22Rv1 (cell line): ENCODE results near the gene UIMC1.

Experiments
- H3K27ac ChIP-seq: fragments of 450-650 bp; 2 replicates; pipeline ENCODE4 v1.5.1; 2017
- ZFX ChIP-seq: fragments of 450-650 bp; IDR thresholded peaks from 2 replicates; pipeline ENCODE4 v1.6.1; 2017; ENCODE audit warnings: antibody characterized with exemption, borderline replicate concordance
- TF ChIP-seq, protein P1 (sequence below): fragments of 450-650 bp; IDR thresholded peaks from 2 replicates; pipeline ENCODE4 v1.5.1; 2017; ENCODE audit warnings: mild to moderate bottlenecking

UIMC1 gene

DNA sequence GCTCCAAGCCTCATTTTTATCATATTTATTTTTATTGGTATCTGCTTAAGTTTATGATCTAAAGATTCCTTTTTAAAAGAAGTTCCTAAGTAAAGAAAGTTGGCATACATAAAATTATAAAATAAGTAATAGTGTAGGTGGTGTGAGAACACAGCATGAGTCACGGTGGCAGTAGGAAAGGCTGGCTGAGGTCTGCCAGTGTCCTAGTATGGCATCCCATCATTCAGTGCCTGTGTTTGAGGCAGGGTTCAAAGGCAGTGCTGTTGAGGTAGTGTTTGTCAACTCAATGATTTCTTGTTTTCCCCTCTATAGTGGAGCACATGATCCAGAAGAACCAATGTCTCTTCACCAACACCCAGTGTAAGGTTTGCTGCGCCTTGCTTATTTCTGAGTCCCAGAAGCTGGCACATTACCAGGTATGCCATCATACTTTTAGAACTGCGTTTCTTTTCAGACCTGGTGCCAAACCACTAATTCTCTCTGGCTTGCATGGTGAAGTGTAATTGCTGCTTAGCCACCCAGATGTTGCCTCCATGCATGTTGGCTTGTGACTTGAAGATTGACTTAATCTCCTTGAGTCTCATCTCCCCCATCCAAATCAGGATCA lies 34.3 kb upstream of the UIMC1 start:
- H3K27ac ChIP-seq = no peak overlapping the region

DNA sequence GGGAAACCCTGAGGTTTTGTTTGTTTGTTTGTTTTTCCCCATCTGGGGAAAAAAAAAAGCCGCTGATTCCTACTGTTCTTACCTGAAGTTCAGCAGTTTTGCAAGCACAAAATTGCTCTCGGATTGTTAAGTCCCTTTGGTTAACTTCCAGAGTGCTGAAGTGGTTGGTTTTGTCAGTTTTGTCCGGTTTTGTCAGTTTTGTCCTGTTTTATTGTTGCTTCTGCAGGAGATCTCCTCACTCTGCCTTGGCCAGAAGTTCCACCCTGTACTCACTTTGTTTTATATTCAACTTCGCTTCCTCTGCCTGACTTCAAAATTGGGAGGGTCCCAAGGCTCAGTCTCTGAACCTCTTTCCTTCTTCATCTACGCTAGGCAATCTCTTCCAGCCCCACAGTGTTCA lies 30.3 kb upstream of the UIMC1 start:
- no peak overlapping the region for H3K27ac ChIP-seq
- TF ChIP-seq, protein P1, sequence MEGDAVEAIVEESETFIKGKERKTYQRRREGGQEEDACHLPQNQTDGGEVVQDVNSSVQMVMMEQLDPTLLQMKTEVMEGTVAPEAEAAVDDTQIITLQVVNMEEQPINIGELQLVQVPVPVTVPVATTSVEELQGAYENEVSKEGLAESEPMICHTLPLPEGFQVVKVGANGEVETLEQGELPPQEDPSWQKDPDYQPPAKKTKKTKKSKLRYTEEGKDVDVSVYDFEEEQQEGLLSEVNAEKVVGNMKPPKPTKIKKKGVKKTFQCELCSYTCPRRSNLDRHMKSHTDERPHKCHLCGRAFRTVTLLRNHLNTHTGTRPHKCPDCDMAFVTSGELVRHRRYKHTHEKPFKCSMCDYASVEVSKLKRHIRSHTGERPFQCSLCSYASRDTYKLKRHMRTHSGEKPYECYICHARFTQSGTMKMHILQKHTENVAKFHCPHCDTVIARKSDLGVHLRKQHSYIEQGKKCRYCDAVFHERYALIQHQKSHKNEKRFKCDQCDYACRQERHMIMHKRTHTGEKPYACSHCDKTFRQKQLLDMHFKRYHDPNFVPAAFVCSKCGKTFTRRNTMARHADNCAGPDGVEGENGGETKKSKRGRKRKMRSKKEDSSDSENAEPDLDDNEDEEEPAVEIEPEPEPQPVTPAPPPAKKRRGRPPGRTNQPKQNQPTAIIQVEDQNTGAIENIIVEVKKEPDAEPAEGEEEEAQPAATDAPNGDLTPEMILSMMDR = no peak
- no peak for TF ChIP-seq ZFX

More for the DNA sequence above, 34.3 kb upstream of the UIMC1 start:
- TF ChIP-seq, protein P1 = no peak
- TF ChIP-seq ZFX = no peak

DNA sequence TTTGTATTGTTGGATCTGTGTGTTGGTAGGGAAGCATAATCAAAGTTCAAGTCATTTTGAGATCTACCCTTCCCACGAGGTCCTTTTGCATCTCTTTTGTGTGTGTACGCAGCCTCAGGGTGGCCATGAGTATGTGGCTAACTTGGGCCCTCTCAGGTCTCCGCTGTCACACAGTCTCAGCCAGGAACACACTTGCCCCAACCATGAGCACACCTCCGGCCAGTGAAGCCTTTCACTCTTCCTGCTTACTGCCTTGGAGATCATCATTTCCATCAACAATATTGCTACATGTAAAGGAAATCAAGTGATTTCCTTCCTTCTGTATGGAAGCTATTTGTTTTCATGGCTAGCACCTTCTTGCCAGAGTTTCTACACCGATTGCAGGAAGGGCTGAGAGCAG lies 29.9 kb upstream of the UIMC1 start:
- H3K27ac ChIP-seq = no peak overlapping the region
- no peak for TF ChIP-seq ZFX
- TF ChIP-seq, protein P1 = no peak

DNA sequence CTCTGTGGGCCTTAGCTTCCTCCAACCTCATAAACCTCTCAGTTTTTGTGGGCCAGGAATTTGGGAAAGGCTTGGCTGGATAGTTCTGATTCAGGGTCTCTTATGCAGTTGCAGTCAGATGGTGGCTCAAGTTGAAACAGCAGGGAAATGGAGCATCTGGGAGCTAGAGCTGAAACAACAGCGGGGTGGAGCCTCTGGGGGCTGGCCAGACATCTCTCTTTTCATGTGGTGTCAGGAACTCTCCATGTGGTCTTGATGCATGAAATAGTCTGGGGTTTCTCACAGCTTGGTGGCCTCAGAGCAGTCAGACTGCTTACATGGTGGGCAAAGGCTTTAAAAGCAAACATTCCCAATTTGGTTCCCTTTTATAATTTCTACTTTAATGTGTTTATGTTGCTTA lies 29.4 kb upstream of the UIMC1 start:
- TF ChIP-seq, protein P1 = no peak
- no peak for TF ChIP-seq ZFX
- H3K27ac ChIP-seq = no peak overlapping the region

DNA sequence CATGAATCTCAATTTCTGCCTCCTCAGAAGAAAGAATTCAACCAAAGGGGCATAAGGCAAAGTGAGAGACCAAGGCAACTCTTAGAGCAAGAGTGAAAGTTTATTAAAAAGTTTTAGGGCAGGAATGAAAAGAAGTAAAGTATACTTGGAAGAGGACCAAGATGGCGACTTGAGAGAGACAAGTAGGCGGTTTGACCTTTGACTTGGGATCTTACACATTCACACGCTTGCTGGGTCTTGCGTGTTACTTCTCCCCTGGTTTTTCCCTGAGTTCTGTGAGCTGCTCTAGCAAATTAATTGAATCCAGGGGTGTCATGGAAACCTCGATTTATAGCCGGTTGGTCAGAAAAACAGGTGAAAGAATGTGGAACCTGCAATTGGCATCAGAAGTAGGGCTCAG lies 22.9 kb upstream of the UIMC1 start:
- no peak overlapping the region for H3K27ac ChIP-seq
- TF ChIP-seq ZFX = no peak
- TF ChIP-seq, protein P1 = no peak

DNA sequence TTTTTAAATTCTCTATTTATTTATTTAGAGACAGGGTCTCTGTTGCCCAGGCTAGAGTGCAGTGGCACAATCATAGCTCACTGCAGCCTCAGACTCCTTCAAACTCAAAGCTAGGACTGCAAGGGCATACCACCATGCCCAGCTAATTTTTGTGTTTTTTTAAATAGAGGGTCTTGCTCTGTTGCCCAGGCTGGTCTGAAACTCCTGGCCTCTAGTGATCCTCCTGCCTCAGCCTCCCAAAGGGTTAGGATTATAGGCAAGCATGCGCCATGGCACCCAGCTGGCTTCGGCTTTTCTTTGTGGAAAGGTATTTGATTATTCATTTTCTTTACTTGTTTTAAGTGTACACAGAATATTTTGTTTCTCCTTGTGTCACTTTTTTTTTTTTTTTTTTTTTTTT lies 21.1 kb upstream of the UIMC1 start:
- H3K27ac ChIP-seq = no peak overlapping the region
- TF ChIP-seq ZFX = no peak
- TF ChIP-seq, protein P1 = no peak

DNA sequence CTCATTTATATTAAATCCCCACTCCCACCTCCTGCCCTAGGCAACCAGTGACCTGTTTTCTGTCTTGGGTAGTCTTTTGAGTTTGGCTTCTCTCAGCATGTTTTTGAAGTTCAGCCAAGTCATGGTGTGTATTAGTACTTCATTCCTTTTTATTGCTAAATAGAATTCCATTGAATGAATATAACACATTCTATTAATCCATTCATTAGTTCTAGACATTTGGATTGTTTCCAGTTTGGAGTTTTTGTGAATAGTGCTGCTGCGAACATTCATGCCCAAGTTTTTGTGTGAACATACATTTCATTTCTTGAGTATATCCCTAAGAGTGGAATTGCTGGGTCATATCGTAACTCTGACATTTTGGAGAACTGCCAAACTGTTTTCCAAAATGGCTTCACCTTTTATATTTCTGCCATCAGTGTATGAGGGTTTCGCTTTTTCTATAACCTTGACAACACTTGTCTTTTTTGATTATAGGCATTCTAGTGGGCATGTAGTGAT lies 18.6 kb upstream of the UIMC1 start:
- no peak overlapping the region for H3K27ac ChIP-seq
- TF ChIP-seq, protein P1 = no peak
- no peak for TF ChIP-seq ZFX
